Measurements from ENCODE around the gene PGLYRP4. TPM values are rescaled to one million over a fixed set of nuclear protein-coding genes. Genes with fewer than 3 reads are reported as not detected.
A peak's percentile ranks its signal among the peaks of the same experiment; 100 is the strongest.

PGLYRP4 gene
- polyA plus RNA-seq, 3 donors = not detected

GRCh38 chr1:153339802-153340201 is 8.8 kb downstream of the PGLYRP4 start:
- H3K4me2 ChIP-seq (replicated peaks; ENCODE audit: extremely low read depth, low read length, poor library complexity, severe bottlenecking) = no peak overlapping the region
- H4K20me1 ChIP-seq (ENCODE audit: insufficient read depth, low read length) = no peaks in the 10 kb centered on the region
- H3K27me3 ChIP-seq (ENCODE audit: control insufficient read depth in 2 of 2, insufficient read depth in 2 of 2, low read length in 2 of 2) = no peaks in the 10 kb centered on the region
- Mint-ChIP-seq H3K4me1 (peaks cover 32% of the 10 kb centered on the region), H3K9me3 (peaks cover 0 to 3% (median 0%) of the 10 kb centered on the region in 7 donors), H3K4me3 (no peak overlapping the region), H3K36me3 (no peaks in the 10 kb centered on the region), H3K27me3 (ENCODE audit: low read depth in 3 of 3) (peaks cover 3 to 10% (median 6%) of the 10 kb centered on the region in 3 donors), H3K27ac (no peak overlapping the region)
- H3K9me3 ChIP-seq (replicated peaks in 1 of 2; ENCODE audit: control insufficient read depth in 1 of 2, insufficient read depth in 1 of 2, low read length in 2 of 2) = no peaks in the 10 kb centered on the region
- intact Hi-C loops (cut with micrococcal nuclease) = no loop called here
- no peak overlapping the region for H3K9ac ChIP-seq (ENCODE audit: insufficient read depth, low read length, poor library complexity, severe bottlenecking)
- TF ChIP-seq, protein P1, sequence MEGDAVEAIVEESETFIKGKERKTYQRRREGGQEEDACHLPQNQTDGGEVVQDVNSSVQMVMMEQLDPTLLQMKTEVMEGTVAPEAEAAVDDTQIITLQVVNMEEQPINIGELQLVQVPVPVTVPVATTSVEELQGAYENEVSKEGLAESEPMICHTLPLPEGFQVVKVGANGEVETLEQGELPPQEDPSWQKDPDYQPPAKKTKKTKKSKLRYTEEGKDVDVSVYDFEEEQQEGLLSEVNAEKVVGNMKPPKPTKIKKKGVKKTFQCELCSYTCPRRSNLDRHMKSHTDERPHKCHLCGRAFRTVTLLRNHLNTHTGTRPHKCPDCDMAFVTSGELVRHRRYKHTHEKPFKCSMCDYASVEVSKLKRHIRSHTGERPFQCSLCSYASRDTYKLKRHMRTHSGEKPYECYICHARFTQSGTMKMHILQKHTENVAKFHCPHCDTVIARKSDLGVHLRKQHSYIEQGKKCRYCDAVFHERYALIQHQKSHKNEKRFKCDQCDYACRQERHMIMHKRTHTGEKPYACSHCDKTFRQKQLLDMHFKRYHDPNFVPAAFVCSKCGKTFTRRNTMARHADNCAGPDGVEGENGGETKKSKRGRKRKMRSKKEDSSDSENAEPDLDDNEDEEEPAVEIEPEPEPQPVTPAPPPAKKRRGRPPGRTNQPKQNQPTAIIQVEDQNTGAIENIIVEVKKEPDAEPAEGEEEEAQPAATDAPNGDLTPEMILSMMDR (IDR thresholded peaks at IDR 0.05) = no peak
- WGBS (ENCODE audit: insufficient coverage) = 47% methylated on average over 5 of the region's 6 CpGs
- no peak overlapping the region for H3K27ac ChIP-seq (ENCODE audit: low read depth in 1 of 2, low read length in 2 of 2)
- peaks cover 11 to 16% of the 10 kb centered on the region in 2 donors for H3K4me1 ChIP-seq (ENCODE audit: control insufficient read depth in 1 of 2, insufficient read depth in 2 of 2, low read length in 2 of 2)
- H3K79me2 ChIP-seq (ENCODE audit: insufficient read depth, low read length) = no peaks in the 10 kb centered on the region
- H3K36me3 ChIP-seq (replicated peaks in 1 of 2; ENCODE audit: control insufficient read depth in 1 of 2, insufficient read depth in 2 of 2, low read length in 2 of 2) = no peaks in the 10 kb centered on the region
- no peak for DNase-seq
- no peak overlapping the region for H2AFZ ChIP-seq (ENCODE audit: insufficient read depth, low read depth, low read length, poor library complexity, severe bottlenecking)
- no peak overlapping the region for H3K4me3 ChIP-seq (replicated peaks in 1 of 3; ENCODE audit: low read depth in 2 of 3, low read length in 3 of 3)

DNA sequence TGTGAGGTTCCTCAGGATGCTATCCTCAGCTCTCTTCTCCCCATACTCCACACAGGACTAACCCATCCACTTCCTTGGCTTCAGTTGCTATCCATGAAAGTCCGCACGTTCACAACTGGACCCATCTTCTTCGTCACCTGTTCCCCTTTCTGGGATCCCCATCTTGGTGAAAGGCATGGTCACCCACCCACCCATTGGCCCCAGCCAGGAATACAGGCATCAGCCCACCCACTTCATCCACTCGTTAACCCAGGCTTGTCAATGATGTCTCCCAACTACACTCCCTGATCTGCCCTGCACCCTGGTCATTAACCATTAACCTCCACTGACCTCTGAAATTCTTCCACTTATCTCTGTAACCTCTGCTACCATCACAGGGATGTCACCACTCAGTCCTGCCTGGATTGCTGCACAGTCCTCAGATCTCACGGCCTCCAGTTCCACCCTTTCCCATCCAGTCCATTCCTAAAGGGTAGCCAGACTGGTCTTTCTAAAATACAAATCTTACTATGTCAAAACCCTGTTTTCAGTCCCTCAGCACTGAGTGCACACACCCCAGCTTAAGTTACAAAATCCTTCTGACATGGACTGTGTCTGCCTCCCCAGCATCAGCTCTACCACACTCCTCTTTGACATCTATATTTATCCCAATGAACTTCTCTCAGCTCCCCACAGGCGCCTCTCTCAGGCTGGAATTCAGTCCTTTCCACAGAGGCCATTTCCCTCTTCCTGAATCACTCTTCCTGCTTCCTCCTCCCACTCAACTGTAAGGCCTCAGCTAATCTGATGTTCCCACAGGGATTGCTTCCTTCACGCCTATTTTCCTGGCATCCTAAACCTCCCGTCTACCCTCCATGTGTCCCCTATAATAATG is 10.4 kb downstream of the PGLYRP4 start:
- no peak overlapping the region for H3K4me3 ChIP-seq (replicated peaks in 1 of 3; ENCODE audit: low read depth in 2 of 3, low read length in 3 of 3)
- peaks cover 3 to 7% (median 6%) of the 10 kb centered on the region in 3 donors for H3K27me3 Mint-ChIP-seq (ENCODE audit: low read depth in 3 of 3)
- peak overlapping the region in 1 of 7 donors; percentile 22 for H3K27ac Mint-ChIP-seq
- H3K9me3 ChIP-seq (replicated peaks in 1 of 2; ENCODE audit: control insufficient read depth in 1 of 2, insufficient read depth in 1 of 2, low read length in 2 of 2) = no peaks in the 10 kb centered on the region
- H3K27me3 ChIP-seq (ENCODE audit: control insufficient read depth in 2 of 2, insufficient read depth in 2 of 2, low read length in 2 of 2) = no peaks in the 10 kb centered on the region
- WGBS (ENCODE audit: insufficient coverage) = 94% methylated on average over 8 of the region's 8 CpGs
- H3K27ac ChIP-seq (ENCODE audit: low read depth in 1 of 2, low read length in 2 of 2) = no peak overlapping the region
- peaks cover 16% of the 10 kb centered on the region for H3K4me1 Mint-ChIP-seq
- no peaks in the 10 kb centered on the region for H3K79me2 ChIP-seq (ENCODE audit: insufficient read depth, low read length)
- TF ChIP-seq, protein P1 (IDR thresholded peaks at IDR 0.05) = no peak
- no peak overlapping the region for H2AFZ ChIP-seq (ENCODE audit: insufficient read depth, low read depth, low read length, poor library complexity, severe bottlenecking)
- H3K4me2 ChIP-seq (replicated peaks; ENCODE audit: extremely low read depth, low read length, poor library complexity, severe bottlenecking) = no peak overlapping the region
- no peak overlapping the region for H3K9ac ChIP-seq (ENCODE audit: insufficient read depth, low read length, poor library complexity, severe bottlenecking)
- no peak overlapping the region for H3K4me3 Mint-ChIP-seq
- no peaks in the 10 kb centered on the region for H3K4me1 ChIP-seq (ENCODE audit: control insufficient read depth in 1 of 2, insufficient read depth in 2 of 2, low read length in 2 of 2)
- H3K9me3 Mint-ChIP-seq = peaks cover 0 to 3% (median 0%) of the 10 kb centered on the region in 7 donors
- intact Hi-C loops (cut with micrococcal nuclease) = no loop called here
- H4K20me1 ChIP-seq (ENCODE audit: insufficient read depth, low read length) = no peaks in the 10 kb centered on the region
- H3K36me3 Mint-ChIP-seq = no peaks in the 10 kb centered on the region
- no peak for DNase-seq
- H3K36me3 ChIP-seq (replicated peaks in 1 of 2; ENCODE audit: control insufficient read depth in 1 of 2, insufficient read depth in 2 of 2, low read length in 2 of 2) = no peaks in the 10 kb centered on the region

Data from CD14-positive monocyte (primary cell).